ENCODE data around the gene RAB3B.

RAB3B gene

DNA sequence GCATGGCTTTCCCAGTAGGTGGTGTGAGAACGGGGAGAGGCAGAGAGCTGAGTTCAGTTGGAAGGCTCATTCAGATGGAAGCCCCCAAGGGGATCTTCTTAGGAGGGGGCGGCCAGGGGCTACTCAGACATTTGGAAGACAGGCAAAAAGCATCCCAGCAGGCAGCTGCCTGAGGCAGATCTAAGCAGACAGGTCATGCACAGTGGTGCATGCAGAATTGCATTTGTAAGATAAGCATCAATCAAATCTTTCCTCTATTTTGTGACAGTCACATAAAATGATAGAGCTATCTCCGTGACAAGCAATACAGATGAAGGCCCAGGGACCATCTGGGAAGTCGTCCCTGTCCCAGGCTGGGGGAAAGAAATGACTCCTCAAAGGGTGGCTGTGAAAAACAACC lies 3.8 kb downstream of the RAB3B start:
- Histone ChIP-seq H3F3A (ENCODE audit: insufficient read depth, low read length) (no peaks in the 10 kb centered on the region), H2AFZ (ENCODE audit: low read length) (no peak overlapping the region), H3K27me3 (ENCODE audit: insufficient read depth, low read length) (no peaks in the 10 kb centered on the region), H3K4me2 (ENCODE audit: low read length) (no peak overlapping the region), H3K4me3 (ENCODE audit: low read depth, low read length, poor library complexity, severe bottlenecking) (no peak overlapping the region), H3K4me1 (ENCODE audit: insufficient read depth, low read length, severe bottlenecking) (no peaks in the 10 kb centered on the region), H4K20me1 (ENCODE audit: insufficient read depth, low read length) (no peaks in the 10 kb centered on the region), H3K36me3 (ENCODE audit: insufficient read depth, low read length) (no peaks in the 10 kb centered on the region), H3K9me3 (ENCODE audit: low read length) (no peaks in the 10 kb centered on the region), H3K9ac (ENCODE audit: low read length) (no peak overlapping the region), H3K9me2 (ENCODE audit: low read depth, low read length) (no peaks in the 10 kb centered on the region), H3K27ac (ENCODE audit: low read depth, low read length, poor library complexity, severe bottlenecking) (no peak overlapping the region), H3K79me2 (ENCODE audit: insufficient read depth, low read length) (no peaks in the 10 kb centered on the region)
- no peak for TF ChIP-seq EZH2 (IDR thresholded peaks at IDR 0.05; ENCODE audit: borderline replicate concordance, low read length)
- TF ChIP-seq, protein P1, sequence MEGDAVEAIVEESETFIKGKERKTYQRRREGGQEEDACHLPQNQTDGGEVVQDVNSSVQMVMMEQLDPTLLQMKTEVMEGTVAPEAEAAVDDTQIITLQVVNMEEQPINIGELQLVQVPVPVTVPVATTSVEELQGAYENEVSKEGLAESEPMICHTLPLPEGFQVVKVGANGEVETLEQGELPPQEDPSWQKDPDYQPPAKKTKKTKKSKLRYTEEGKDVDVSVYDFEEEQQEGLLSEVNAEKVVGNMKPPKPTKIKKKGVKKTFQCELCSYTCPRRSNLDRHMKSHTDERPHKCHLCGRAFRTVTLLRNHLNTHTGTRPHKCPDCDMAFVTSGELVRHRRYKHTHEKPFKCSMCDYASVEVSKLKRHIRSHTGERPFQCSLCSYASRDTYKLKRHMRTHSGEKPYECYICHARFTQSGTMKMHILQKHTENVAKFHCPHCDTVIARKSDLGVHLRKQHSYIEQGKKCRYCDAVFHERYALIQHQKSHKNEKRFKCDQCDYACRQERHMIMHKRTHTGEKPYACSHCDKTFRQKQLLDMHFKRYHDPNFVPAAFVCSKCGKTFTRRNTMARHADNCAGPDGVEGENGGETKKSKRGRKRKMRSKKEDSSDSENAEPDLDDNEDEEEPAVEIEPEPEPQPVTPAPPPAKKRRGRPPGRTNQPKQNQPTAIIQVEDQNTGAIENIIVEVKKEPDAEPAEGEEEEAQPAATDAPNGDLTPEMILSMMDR (IDR thresholded peaks at IDR 0.05; ENCODE audit: low read length), result no peak

DNA sequence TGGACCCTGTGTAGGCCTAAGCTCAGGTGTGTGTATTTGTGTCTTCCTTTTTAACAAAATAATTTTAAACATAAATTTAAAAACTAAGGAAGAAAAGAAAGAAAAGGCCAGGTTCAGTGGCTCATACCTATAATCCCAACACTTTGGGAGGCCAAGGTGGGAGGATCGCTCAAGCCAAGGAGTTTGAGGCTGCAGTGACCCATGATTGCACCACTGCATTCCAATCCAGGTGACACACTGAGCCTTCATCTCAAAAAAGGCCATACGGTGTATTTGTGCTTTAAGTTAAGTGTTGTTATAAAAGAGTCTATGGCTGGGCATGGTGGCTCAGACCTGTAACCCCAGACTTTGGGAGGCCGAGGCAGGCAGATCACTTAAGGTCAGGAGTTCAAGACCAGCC lies 8.3 kb downstream of the RAB3B start:
- H3K9ac ChIP-seq (ENCODE audit: low read length), result no peak overlapping the region
- H3K27ac ChIP-seq (ENCODE audit: low read depth, low read length, poor library complexity, severe bottlenecking), result no peak overlapping the region
- no peak overlapping the region for H2AFZ ChIP-seq (ENCODE audit: low read length)
- no peaks in the 10 kb centered on the region for H3K4me1 ChIP-seq (ENCODE audit: insufficient read depth, low read length, severe bottlenecking)
- no peak overlapping the region for H3K4me3 ChIP-seq (ENCODE audit: low read depth, low read length, poor library complexity, severe bottlenecking)
- no peaks in the 10 kb centered on the region for H3K79me2 ChIP-seq (ENCODE audit: insufficient read depth, low read length)
- H3K9me2 ChIP-seq (ENCODE audit: low read depth, low read length), result no peaks in the 10 kb centered on the region
- H3K9me3 ChIP-seq (ENCODE audit: low read length), result no peaks in the 10 kb centered on the region
- H3K36me3 ChIP-seq (ENCODE audit: insufficient read depth, low read length), result no peaks in the 10 kb centered on the region
- no peak overlapping the region for H3K4me2 ChIP-seq (ENCODE audit: low read length)
- no peak for TF ChIP-seq EZH2 (IDR thresholded peaks at IDR 0.05; ENCODE audit: borderline replicate concordance, low read length)
- TF ChIP-seq, protein P1 (IDR thresholded peaks at IDR 0.05; ENCODE audit: low read length), result no peak
- no peaks in the 10 kb centered on the region for H4K20me1 ChIP-seq (ENCODE audit: insufficient read depth, low read length)
- no peaks in the 10 kb centered on the region for H3K27me3 ChIP-seq (ENCODE audit: insufficient read depth, low read length)
- no peaks in the 10 kb centered on the region for H3F3A ChIP-seq (ENCODE audit: insufficient read depth, low read length)

DNA sequence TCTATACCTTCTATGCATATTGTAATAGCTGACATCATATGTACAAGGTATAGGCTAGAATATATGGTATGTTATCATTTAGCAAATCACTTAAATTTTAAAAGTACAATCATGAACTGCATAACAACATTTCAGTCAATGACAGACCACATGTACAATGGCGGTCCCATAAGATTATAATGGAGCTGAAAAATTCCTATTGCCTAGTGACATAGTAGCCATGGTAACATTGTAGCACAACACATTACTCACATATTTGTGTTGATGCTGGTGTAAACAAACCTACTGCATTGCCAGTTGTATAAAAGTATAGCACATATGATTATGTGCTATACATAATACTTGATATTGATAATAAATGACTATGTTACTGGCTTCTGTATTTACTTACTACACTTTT lies 8.9 kb downstream of the RAB3B start:
- Histone ChIP-seq H3K9ac (ENCODE audit: low read length) (no peak overlapping the region), H2AFZ (ENCODE audit: low read length) (no peak overlapping the region), H3K4me1 (ENCODE audit: insufficient read depth, low read length, severe bottlenecking) (no peaks in the 10 kb centered on the region), H4K20me1 (ENCODE audit: insufficient read depth, low read length) (no peaks in the 10 kb centered on the region), H3K79me2 (ENCODE audit: insufficient read depth, low read length) (no peaks in the 10 kb centered on the region), H3K27ac (ENCODE audit: low read depth, low read length, poor library complexity, severe bottlenecking) (no peak overlapping the region), H3K4me2 (ENCODE audit: low read length) (no peak overlapping the region), H3K9me2 (ENCODE audit: low read depth, low read length) (no peaks in the 10 kb centered on the region), H3K9me3 (ENCODE audit: low read length) (no peaks in the 10 kb centered on the region), H3K27me3 (ENCODE audit: insufficient read depth, low read length) (no peaks in the 10 kb centered on the region), H3K36me3 (ENCODE audit: insufficient read depth, low read length) (no peaks in the 10 kb centered on the region), H3F3A (ENCODE audit: insufficient read depth, low read length) (no peaks in the 10 kb centered on the region), H3K4me3 (ENCODE audit: low read depth, low read length, poor library complexity, severe bottlenecking) (no peak overlapping the region)
- TF ChIP-seq, protein P1 (IDR thresholded peaks at IDR 0.05; ENCODE audit: low read length), result no peak
- TF ChIP-seq EZH2 (IDR thresholded peaks at IDR 0.05; ENCODE audit: borderline replicate concordance, low read length), result no peak
